Measurements from ENCODE around the gene GOLGA3. TPM values are rescaled to one million over a fixed set of nuclear protein-coding genes. Genes with fewer than 3 reads are reported as not detected.
"Not testable (repeated sequence)": the region's sequence is repeated elsewhere in the genome, so short reads cannot be mapped to it uniquely, and the experiment has no call there.

Gene GOLGA3
- total RNA-seq, 1 experiment from 2014 or later, result 62.2 TPM

DNA sequence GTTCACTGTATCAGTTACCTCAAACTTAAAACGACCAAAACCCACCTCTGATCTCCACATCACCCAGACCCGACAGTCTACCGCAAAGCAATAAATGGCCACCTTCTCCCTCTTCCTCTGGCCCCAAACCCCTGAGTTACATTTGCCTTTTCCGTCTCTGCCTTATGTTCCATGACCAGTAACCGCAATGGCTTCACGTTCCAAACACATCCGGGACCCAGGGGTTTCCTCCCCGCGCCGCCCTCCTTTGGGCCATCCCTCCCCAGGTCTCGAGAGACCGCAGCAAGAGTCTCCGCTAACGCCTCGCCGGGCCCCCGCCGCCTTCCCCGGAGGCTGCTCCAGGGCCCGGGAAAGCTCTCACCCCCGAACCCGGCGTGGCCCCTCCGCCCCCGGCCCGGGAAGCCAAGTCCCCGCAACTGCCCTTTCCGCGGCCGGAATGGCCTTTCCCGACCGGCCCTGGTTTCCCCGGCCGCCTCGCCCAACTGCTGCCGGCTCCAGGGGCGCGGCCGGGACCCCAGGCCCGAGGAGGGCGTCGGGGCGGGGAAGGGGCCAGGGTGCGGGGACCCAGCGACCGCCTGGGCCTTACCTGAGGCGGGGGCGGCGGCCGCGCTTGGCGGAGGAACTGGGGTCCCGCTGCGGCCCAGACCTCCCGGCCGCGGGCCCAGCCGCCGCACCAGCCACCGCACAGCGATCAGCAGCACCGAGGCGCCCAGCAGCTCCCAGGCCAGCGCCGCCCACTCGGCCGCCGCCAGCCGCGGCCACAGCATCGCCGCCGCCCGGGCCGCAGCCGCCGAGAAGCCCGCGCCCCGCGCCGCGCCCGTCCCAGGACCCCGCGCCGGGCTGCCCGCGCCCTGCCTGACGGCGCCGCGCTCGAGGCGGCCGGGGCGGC is 67.4 kb downstream of the GOLGA3 start, which contains the start of gene ANKLE2:
TSS of gene ANKLE2 (minus strand) at position 801 of the 889 bp plus-strand sequence. CDS start at position 767, 34 bp downstream.
- Histone ChIP-seq H3K9me3 (no peaks in the 10 kb centered on the region), H3K27me3 (replicated peaks; ENCODE audit: control insufficient read depth, insufficient read depth, low read length) (no peaks in the 10 kb centered on the region), H3K4me3 (ENCODE audit: low read depth, low read length) (peak within 1 kb of the TSS; percentile 89), H3K4me1 (no peaks in the 10 kb centered on the region), H3K36me3 (ENCODE audit: control insufficient read depth, insufficient read depth, low read length) (no peaks in the 10 kb centered on the region)
- peak within 1 kb of the TSS; percentile 95 for H3K4me3 Mint-ChIP-seq (ENCODE audit: unreplicated experiment)
- intact Hi-C loops (cut with micrococcal nuclease; ENCODE audit: unreplicated experiment), result no loop called here
- BruUV-seq (replicated peaks), result no TSS peak
- no peaks in the 10 kb centered on the region for H3K4me1 Mint-ChIP-seq (ENCODE audit: low read depth, unreplicated experiment)
- peak within 1 kb of the TSS; percentile 90 for H3K27ac Mint-ChIP-seq (ENCODE audit: unreplicated experiment)
- H3K27me3 Mint-ChIP-seq (ENCODE audit: insufficient read depth, unreplicated experiment), result no peaks in the 10 kb centered on the region
- POLR2A ChIA-PET, result no interaction called here
- TF ChIP-seq, protein P1, sequence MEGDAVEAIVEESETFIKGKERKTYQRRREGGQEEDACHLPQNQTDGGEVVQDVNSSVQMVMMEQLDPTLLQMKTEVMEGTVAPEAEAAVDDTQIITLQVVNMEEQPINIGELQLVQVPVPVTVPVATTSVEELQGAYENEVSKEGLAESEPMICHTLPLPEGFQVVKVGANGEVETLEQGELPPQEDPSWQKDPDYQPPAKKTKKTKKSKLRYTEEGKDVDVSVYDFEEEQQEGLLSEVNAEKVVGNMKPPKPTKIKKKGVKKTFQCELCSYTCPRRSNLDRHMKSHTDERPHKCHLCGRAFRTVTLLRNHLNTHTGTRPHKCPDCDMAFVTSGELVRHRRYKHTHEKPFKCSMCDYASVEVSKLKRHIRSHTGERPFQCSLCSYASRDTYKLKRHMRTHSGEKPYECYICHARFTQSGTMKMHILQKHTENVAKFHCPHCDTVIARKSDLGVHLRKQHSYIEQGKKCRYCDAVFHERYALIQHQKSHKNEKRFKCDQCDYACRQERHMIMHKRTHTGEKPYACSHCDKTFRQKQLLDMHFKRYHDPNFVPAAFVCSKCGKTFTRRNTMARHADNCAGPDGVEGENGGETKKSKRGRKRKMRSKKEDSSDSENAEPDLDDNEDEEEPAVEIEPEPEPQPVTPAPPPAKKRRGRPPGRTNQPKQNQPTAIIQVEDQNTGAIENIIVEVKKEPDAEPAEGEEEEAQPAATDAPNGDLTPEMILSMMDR (IDR thresholded peaks at IDR 0.05; ENCODE audit: insufficient read depth in 1 of 2, low read depth in 1 of 2, low read length in 1 of 2, severe bottlenecking in 1 of 2, unreplicated experiment in 1 of 2), result no peak
- CTCF ChIA-PET, result interaction anchor here (0.6 kb wide), 1 partner anchor 162 kb away, joined by 3 read pairs; no protein-coding TSS in a partner anchor
- peaks cover 46% of the 10 kb centered on the region for H3K36me3 Mint-ChIP-seq (ENCODE audit: insufficient read depth, unreplicated experiment)
- peak in 1 of 2 experiments; percentile 45 for DNase-seq
- H3K9me3 Mint-ChIP-seq (ENCODE audit: unreplicated experiment), result no peaks in the 10 kb centered on the region

DNA sequence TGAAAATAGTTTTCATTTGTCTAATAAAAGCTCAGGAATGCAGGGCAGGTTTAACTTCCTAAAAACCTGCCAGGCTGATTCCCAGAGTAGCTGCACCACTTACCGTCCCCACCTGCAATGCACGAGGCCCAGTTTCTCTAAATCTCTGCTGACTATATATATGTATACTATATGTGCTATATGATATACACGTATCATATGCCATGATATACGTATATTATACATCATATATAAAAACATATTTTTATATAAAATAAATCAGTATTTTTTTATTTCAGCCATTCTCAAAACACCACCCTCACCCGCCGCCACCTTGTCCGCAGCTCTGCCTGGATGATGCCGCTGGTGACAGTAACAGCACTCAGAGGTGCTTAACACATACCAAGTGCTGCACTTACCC is 69.3 kb downstream of the GOLGA3 start:
- H3K27ac Mint-ChIP-seq (ENCODE audit: unreplicated experiment), result no peak overlapping the region
- POLR2A ChIA-PET, result no interaction called here
- BruUV-seq (replicated peaks), result no TSS peak

GRCh38 chr12:132758825-132759224 is 69.8 kb downstream of the GOLGA3 start:
- H3K27me3 ChIP-seq (replicated peaks; ENCODE audit: control insufficient read depth, insufficient read depth, low read length); POLR2A ChIA-PET; H3K4me3 ChIP-seq (ENCODE audit: low read depth, low read length); H3K4me3 Mint-ChIP-seq (ENCODE audit: unreplicated experiment); DNase-seq; H3K4me1 ChIP-seq; H3K9me3 Mint-ChIP-seq (ENCODE audit: unreplicated experiment); CTCF ChIA-PET; BruUV-seq (replicated peaks); H3K9me3 ChIP-seq; H3K27me3 Mint-ChIP-seq (ENCODE audit: insufficient read depth, unreplicated experiment); H3K27ac Mint-ChIP-seq (ENCODE audit: unreplicated experiment); H3K4me1 Mint-ChIP-seq (ENCODE audit: low read depth, unreplicated experiment); H3K36me3 ChIP-seq (ENCODE audit: control insufficient read depth, insufficient read depth, low read length); intact Hi-C loops (cut with micrococcal nuclease; ENCODE audit: unreplicated experiment): not testable (repeated sequence)
- H3K36me3 Mint-ChIP-seq (ENCODE audit: insufficient read depth, unreplicated experiment), result peaks cover 60% of the 10 kb centered on the region

More for the DNA sequence above, 69.3 kb downstream of the GOLGA3 start:
- no peak overlapping the region for H3K4me3 ChIP-seq (ENCODE audit: low read depth, low read length)
- Mint-ChIP-seq H3K4me1 (ENCODE audit: low read depth, unreplicated experiment) (no peaks in the 10 kb centered on the region), H3K4me3 (ENCODE audit: unreplicated experiment) (peak overlapping the region; percentile 95), H3K36me3 (ENCODE audit: insufficient read depth, unreplicated experiment) (peaks cover 55% of the 10 kb centered on the region), H3K27me3 (ENCODE audit: insufficient read depth, unreplicated experiment) (no peaks in the 10 kb centered on the region), H3K9me3 (ENCODE audit: unreplicated experiment) (no peaks in the 10 kb centered on the region)
- intact Hi-C loops (cut with micrococcal nuclease; ENCODE audit: unreplicated experiment), result no loop called here
- no peak for DNase-seq
- no peaks in the 10 kb centered on the region for H3K36me3 ChIP-seq (ENCODE audit: control insufficient read depth, insufficient read depth, low read length)
- CTCF ChIA-PET, result no interaction called here
- no peaks in the 10 kb centered on the region for H3K4me1 ChIP-seq
- no peaks in the 10 kb centered on the region for H3K27me3 ChIP-seq (replicated peaks; ENCODE audit: control insufficient read depth, insufficient read depth, low read length)
- H3K9me3 ChIP-seq, result no peaks in the 10 kb centered on the region
- TF ChIP-seq, protein P1 (IDR thresholded peaks at IDR 0.05; ENCODE audit: insufficient read depth in 1 of 2, low read depth in 1 of 2, low read length in 1 of 2, severe bottlenecking in 1 of 2, unreplicated experiment in 1 of 2), result no peak
